ENCODE data around the gene HDAC3.

HDAC3 gene

GRCh38 chr5:141598391-141599345 lies 38.0 kb downstream of the HDAC3 start:
- no peak overlapping the region for H3K4me3 ChIP-seq (ENCODE audit: low read depth, low read length)
- TF ChIP-seq CTCF (IDR thresholded peaks at IDR 0.05; ENCODE audit: insufficient read depth, low read length, missing control alignments): no peak
- POLR2A ChIA-PET: no interaction called here
- no peak for DNase-seq (ENCODE audit: low read depth, low spot score)
- CTCF ChIA-PET: interaction anchor here (1.0 to 15.0 kb wide), 12 partner anchors 9 to 362 kb away, joined by 3 to 259 read pairs (median 7); partner anchors contain the start of gene DIAPH1

GRCh38 chr5:141597814-141598213 lies 38.8 kb downstream of the HDAC3 start:
- ChIA-PET CTCF (interaction anchor here (0.7 to 15.0 kb wide), 11 partner anchors 9 to 363 kb away, joined by 3 to 259 read pairs (median 8); partner anchors contain the start of gene DIAPH1), POLR2A (no interaction called here)
- DNase-seq (ENCODE audit: low read depth, low spot score): no peak
- TF ChIP-seq CTCF (IDR thresholded peaks at IDR 0.05; ENCODE audit: insufficient read depth, low read length, missing control alignments): no peak
- H3K4me3 ChIP-seq (ENCODE audit: low read depth, low read length): no peak overlapping the region

- CTCF ChIA-PET: interaction anchor here (0.6 to 15.0 kb wide), 9 partner anchors 10 to 364 kb away, joined by 3 to 259 read pairs (median 8); partner anchors contain the start of gene DIAPH1
- no peak for TF ChIP-seq CTCF (IDR thresholded peaks at IDR 0.05; ENCODE audit: insufficient read depth, low read length, missing control alignments)
- DNase-seq (ENCODE audit: low read depth, low spot score): no peak
- no peak overlapping the region for H3K4me3 ChIP-seq (ENCODE audit: low read depth, low read length)
- POLR2A ChIA-PET: no interaction called here
Observed at GRCh38 chr5:141597394-141597793, 39.3 kb downstream of the HDAC3 start.

- CTCF ChIA-PET: interaction anchor here (0.6 to 15.0 kb wide), 8 partner anchors 10 to 364 kb away, joined by 3 to 259 read pairs (median 7); partner anchors contain the start of gene DIAPH1
- TF ChIP-seq CTCF (IDR thresholded peaks at IDR 0.05; ENCODE audit: insufficient read depth, low read length, missing control alignments): no peak
Observed at GRCh38 chr5:141596867-141597266, 39.8 kb downstream of the HDAC3 start.

GRCh38 chr5:141590127-141590526 lies 46.5 kb downstream of the HDAC3 start:
- no peak overlapping the region for H3K4me3 ChIP-seq (ENCODE audit: low read depth, low read length)
- no peak for TF ChIP-seq CTCF (IDR thresholded peaks at IDR 0.05; ENCODE audit: insufficient read depth, low read length, missing control alignments)
- ChIA-PET CTCF (interaction anchor here (0.8 to 9.5 kb wide), 8 partner anchors 8 to 52 kb away, joined by 3 to 413 read pairs (median 20); partner anchors contain the start of gene DIAPH1), POLR2A (no interaction called here)
- DNase-seq (ENCODE audit: low read depth, low spot score): no peak

More at GRCh38 chr5:141596867-141597266, 39.8 kb downstream of the HDAC3 start:
- POLR2A ChIA-PET: no interaction called here
- H3K4me3 ChIP-seq (ENCODE audit: low read depth, low read length): no peak overlapping the region
- no peak for DNase-seq (ENCODE audit: low read depth, low spot score)

- no peak overlapping the region for H3K4me3 ChIP-seq (ENCODE audit: low read depth, low read length)
- no peak for TF ChIP-seq CTCF (IDR thresholded peaks at IDR 0.05; ENCODE audit: insufficient read depth, low read length, missing control alignments)
- ChIA-PET CTCF (interaction anchor here (0.8 to 9.5 kb wide), 4 partner anchors 11 to 33 kb away, joined by 4 to 413 read pairs (median 12); partner anchors contain the start of gene DIAPH1), POLR2A (no interaction called here)
- no peak for DNase-seq (ENCODE audit: low read depth, low spot score)
Observed at GRCh38 chr5:141586246-141586645, 50.4 kb downstream of the HDAC3 start.
